NCI-H1092 (cell line): ENCODE measurements around the gene IL3RA.
"Not testable (repeated sequence)": the region's sequence is repeated elsewhere in the genome, so short reads cannot be mapped to it uniquely, and the experiment has no call there.

Experiments used
- DNase-seq: peaks from one replicate; lab custom pipeline; 2025; lab: John Stamatoyannopoulos, UW

Gene IL3RA

DNA sequence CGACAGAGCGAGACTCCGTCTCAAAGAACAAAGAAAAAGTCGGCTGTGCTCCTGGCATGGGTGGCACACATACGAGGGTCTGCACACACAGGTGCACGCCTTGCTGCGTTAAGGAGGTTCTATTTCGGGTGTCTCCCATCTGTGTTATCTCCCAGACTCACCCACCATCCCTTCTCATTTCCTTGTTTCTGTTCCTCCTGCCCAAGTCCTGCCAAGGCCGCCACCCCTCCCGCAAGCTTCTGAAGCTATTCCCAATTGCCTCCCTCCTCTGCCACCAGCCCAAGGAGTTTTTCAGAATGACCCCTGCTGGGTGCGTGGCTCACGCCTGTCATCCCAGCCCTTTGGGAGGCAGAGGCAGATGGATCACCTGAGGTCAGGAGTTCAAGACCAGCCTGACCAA, 6.0 kb upstream of the IL3RA start:
- no peak for DNase-seq

- not testable (repeated sequence) for DNase-seq
Observed at GRCh38 chrX:1332433-1332832, 4.2 kb upstream of the IL3RA start.

DNA sequence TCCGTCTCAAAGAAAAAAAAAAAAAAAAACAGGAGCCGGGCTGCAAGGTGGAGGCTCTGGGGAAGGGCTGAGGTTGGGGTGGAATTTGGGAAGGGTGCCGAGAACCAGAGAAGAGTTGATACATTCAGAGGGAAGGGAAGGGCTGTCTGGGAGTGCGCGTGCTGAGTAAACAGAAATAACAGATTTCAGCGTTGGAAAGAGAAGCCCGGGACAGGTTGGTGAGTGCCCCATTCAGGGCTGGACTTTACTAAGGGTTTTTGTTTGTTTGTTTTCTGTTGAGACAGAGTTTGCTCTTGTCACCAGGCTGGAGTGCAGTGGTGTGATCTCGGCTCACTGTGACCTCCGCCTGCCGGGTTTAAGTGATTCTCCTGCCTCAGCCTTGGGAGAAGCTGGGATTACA, 1.7 kb upstream of the IL3RA start:
- no peak for DNase-seq

- no peak for DNase-seq
Observed at GRCh38 chrX:1336948-1337779, 579 bp downstream of the IL3RA start.

GRCh38 chrX:1341545-1342184, 5.1 kb downstream of the IL3RA start:
- no peak for DNase-seq

DNA sequence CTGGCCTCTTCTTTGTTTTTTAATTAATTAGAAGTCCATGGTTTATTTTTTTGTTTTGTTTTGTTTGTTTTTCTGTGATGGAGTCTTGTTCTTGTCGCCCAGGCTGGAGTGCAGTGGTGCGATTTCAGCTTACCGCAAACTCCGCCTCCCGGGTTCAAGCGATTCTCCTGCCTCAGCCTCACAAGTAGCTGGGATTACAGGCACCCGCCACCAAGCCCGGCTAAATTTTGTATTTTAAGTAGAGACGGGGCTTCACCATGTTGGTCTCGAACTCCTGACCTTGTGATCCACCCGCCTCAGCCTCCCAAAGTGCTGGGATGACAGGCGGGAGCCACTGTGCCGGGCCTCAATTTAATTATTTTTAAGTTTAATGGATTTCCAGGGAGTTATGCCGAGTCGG, 13.0 kb downstream of the IL3RA start:
- DNase-seq, result not testable (repeated sequence)

DNA sequence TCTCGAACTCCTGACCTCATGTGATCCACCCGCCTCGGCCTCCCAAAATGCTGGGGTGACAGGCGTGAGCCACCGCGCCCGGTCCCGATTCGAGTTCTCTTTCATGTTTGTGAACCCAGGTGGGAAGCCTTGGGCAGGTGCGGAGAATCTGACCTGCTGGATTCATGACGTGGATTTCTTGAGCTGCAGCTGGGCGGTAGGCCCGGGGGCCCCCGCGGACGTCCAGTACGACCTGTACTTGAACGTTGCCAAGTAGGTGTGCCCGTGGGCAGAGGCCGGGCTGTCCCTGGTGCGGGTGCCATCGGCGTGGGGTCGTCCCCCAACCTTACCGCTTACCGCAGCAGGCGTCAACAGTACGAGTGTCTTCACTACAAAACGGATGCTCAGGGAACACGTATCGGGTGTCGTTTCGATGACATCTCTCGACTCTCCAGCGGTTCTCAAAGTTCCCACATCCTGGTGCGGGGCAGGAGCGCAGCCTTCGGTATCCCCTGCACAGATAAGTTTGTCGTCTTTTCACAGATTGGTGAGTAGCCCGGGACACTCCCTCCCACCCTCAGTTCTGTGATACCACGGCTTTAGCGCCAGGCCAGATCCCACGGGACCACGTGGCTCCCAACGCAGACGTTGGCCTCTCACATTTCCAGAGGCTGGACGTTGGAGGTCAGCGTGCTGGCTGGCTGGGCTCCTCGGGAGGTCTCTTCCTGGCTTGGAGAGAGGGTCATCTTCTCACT, 15.6 kb downstream of the IL3RA start:
- DNase-seq, result no peak

DNA sequence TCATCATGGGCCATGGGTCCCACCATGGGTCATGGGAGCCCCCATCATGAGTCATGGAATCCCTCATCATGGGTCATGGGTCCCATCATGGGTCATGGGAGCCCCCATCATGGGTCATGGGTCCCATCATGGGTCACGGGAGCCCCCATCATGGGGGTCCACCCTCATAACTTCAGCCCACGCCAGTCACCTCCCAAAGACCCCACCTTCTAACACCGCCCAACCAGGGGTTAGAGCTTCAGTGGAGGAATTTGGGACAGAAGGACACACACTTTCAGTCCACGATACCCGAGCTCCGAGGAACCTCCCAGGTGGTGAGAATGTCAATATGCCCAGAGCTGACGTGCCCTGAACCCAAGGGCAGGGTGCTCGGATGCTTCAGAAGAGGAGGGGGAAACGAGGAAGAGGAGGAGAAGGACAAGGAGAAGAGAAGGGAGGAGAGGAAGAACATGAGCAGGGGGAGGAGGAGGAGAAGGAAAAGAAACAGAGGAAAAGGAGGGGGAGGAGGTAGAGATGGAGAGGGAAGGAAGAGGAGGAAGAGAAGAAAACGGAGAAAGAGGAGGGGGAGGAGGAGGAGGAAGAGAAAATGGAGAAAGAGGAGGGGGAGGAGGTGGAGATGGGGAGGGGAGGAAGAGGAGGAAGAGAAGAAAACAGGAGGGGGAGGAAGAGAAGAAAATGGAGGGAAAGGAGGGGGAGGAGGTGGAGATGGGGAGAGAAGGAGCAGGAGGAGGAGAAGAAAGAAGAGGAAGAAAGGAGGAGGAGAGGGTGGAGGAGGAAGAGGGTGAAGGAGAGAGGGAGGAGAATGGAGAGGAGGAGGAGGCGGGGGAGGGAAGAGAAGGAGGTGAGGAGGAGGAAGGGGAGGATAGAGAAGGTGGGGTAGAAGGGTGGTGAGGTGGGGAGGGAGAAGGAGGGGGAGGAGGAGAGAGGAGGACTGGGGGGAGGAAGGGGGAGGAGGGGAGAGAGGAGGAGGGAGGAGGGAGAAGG, 17.7 kb downstream of the IL3RA start:
- no peak for DNase-seq

DNA sequence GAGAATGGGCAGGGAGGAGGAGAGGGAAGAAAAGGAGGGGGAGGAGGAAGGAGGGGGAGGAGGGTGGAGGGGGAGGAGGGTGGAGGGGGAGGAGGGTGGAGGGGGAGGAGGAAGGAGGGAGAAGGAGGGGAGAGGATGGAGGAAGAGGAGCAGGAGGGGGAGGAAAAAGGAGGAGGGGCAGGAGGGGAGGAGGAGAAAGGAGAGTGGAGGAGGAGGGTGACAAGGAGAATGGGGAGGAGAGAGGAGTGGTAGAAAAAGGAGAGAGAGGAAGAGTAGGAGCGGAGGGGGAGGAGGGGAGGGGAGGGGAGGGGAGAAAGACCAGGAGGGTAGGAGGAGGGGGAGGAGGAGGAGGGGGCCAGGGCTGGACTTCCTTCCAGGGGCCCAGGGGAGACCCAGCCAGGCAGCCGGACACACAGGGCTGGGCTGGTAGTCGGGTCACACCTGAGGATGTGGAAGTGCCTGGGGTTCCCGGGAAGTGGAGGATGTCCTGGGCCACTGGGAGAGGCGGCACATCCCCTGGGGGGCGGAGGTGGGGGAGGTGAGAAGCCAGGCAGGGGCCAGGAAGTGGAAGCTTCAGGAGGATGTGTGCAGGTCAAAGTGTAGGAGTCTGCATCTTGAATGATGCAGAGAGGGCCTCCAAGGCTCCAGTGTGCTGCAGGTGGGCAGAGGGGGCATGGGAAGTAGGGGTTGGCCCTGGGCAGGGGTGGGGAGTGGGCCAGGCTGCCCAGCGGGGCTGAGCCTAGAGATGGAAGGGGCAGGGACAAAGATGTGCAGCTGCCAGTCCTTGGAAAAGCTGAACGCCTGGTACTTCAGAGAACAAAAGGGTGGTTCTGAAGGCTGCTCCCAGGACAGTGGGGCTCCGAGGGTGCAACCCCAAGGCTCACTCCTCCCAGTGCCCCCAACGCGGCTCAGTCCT, 18.8 kb downstream of the IL3RA start:
- no peak for DNase-seq

GRCh38 chrX:1357993-1358392, 21.4 kb downstream of the IL3RA start:
- DNase-seq, result no peak

DNA sequence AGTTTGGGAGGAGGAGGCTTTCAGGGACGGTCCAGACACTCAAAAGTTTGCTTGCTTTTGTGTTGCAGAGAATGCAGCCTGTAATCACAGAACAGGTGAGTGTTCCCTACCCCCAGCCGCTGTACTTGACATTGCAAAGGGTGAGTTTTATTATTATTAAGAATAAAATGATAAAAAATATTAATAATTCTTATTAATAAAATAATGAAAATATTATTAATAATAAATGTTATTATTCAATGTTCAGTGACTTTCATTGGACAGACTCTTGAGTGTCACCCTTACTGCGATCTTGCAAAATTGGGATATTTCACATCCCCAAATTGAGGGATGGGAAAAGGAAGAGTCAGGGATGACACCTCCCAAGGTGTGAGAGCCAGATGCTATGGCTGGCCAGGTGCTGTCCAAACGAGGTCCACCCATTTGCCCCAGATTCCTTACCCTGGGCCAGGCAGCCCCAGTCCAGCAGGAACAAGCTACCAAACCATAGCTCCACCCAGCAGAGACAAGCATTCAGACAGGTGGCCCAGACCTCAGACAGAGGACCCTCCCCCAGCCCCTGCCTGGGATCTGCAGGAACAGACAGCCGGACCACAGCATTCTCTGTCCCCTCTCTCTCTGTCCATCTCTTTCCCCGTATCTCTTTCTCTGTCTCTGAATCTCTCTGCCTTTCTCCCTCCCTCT, 22.4 kb downstream of the IL3RA start:
- DNase-seq, result no peak

DNA sequence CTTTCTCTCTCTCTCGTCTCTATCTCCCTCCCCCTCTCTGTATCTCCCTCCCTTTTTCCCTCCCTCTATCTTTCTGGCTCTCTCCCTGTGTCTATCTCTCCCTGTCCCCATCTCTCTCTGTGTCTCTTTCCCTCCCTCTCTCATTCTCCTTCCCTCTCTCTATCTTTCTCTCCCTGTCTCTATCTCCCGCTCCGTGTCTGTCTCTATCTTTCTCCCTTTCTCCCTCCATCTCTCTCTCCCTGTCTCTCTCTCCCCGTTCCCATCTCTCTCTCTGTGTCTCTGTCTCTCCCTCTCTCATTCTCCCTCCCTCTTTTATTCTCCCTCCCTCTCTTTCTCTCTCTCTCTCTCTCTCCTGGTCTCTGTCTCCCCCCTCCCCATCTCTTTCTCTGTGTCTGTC, 22.9 kb downstream of the IL3RA start:
- no peak for DNase-seq

DNA sequence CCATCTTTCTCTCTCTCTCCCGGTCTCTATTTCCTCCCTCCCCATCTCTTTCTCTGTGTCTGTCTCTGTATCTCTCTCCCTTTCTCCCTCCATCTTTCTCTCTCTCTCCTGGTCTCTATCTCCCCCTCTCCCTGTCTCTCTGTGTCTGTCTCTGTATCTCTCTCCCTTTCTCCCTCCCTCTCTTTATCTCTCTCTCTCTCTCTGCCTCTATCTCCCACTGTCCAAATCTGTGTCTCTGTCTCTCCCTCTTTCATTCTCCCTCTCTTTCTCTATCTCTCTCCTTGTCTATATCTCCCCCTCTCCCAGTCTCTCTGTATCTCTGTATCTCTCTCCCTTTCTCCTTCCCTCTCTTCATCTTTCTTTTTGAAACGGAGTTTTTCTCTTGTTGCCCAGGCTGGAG, 23.6 kb downstream of the IL3RA start:
- no peak for DNase-seq

DNA sequence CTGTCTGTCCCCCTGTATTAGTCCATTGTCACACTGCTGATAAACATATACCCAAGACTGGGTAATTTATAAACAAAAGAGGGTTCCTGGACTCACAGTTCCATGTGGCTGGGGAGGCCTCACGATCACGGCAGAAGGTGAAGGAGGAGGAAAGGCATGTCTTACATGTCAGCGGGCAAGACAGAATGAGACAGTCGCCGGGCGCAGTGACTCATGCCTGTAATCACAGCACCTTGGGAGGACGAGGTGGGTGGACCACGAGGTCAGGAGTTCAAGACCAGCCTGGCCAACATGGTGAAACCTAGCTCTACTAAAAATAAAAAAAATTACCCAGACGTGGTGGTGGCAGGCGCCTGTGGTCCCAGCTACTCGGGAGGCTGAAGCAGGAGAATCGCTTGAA, 24.7 kb downstream of the IL3RA start:
- no peak for DNase-seq

DNA sequence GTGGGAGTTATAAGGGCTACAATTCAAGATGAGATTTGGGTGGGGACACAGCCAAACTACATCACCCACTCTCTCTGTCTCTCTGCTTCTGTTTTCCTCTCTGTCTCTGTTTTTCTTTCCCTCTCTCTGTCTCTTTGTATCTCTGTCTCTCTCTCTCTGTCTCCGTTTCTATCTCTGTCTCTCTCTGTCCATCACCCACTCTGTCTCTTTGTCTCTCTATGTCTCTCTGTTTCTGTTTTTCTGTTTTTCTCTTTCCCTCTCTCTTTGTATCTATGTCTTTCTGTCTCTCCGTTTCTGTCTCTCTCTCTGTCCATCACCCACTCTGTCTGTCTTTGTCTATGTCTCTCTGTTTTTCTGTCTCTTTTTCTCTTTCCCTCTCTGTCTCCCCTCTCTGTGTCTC, 25.3 kb downstream of the IL3RA start:
- DNase-seq, result no peak

- DNase-seq, result not testable (repeated sequence)
Observed at GRCh38 chrX:1366363-1366762, 29.8 kb downstream of the IL3RA start.

DNA sequence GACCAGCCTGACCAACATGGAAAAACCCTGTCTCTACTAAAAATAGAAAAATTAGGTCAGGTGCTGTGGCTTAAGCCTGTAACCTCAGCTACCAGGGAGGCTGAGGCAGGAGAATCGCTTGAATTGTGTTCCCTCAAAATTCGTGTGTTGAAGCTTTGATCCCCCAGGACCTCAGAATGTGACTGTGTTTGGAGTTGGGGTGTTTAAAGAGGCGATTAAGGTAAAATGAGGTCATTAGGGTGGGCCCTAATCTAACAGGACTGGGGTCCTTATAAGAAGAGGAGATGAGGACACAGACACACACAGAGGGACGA, 31.8 kb downstream of the IL3RA start:
- no peak for DNase-seq

DNA sequence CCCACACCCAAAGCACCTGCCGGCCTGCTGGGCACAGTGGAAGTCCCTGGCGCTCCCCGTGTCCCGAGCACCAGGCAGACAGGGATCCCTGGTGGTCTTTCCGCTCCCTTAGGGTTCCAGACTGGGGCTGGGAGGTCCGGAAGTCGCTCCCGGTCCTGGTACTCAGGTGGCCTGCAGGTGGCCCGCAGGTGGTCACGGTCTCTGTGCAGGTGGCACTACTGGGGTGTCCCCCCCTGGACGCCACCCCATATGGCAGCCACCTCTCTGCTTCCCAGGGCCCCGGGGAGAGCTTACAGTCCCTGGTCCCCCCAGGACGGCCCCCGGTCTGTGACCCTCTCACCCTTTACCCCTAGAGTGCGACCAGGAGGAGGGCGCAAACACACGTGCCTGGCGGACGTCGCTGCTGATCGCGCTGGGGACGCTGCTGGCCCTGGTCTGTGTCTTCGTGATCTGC, 41.7 kb downstream of the IL3RA start:
- DNase-seq, result no peak

GRCh38 chrX:1380672-1381233, 44.2 kb downstream of the IL3RA start:
- no peak for DNase-seq
